Tibial nerve (tissue), 4 donors: Measurements from ENCODE around the gene HOMER3.

Experiments
- CTCF ChIP-seq, 5 experiments: fragments of 200-600 bp in 3 of 5; fragments of 450-650 bp in 2 of 5; sonication (generic) in 3 of 5; IDR thresholded peaks; one replicate each; pipeline ENCODE4 v1.5.1; 2016 to 2019; ENCODE audit warnings: antibody characterized with exemption in 5 of 5, mild to moderate bottlenecking in 3 of 5, moderate library complexity in 2 of 5
- EP300 ChIP-seq, 2 donors: sonication (generic); formaldehyde crosslinking; IDR thresholded peaks; one replicate each; pipeline ENCODE4 v1.6.1; 2017; ENCODE audit warnings: antibody characterized with exemption in 2 of 2, mild to moderate bottlenecking in 1 of 2
- POLR2A ChIP-seq, 2 donors: fragments of 450-650 bp; IDR thresholded peaks; one replicate each; pipeline ENCODE4 v1.6.1; 2017; ENCODE audit warnings: antibody characterized with exemption in 2 of 2, mild to moderate bottlenecking in 2 of 2, moderate library complexity in 2 of 2

GRCh38 chr19:18906605-18907519 lies 34.2 kb downstream of the HOMER3 start:
- TF ChIP-seq CTCF (IDR thresholded peaks at IDR 0.05) (no peak), POLR2A (IDR thresholded peaks at IDR 0.05) (no peak), EP300 (IDR thresholded peaks at IDR 0.05) (no peak)
